Left hindlimb (tissue), 1 donor: Measurements from ENCODE around the gene HELZ2.
"Not testable (repeated sequence)": the region's sequence is repeated elsewhere in the genome, so short reads cannot be mapped to it uniquely, and the experiment has no call there.

Experiments
- DNase-seq: peaks from one replicate; pipeline ENCODE4 v3.0.0-alpha.2; 2018

HELZ2 gene

GRCh38 chr20:63563225-63563935 lies 10.7 kb downstream of the HELZ2 start:
- DNase-seq: no peak

- no peak for DNase-seq
Measured at GRCh38 chr20:63562461-63563224, 11.4 kb downstream of the HELZ2 start.

GRCh38 chr20:63561624-63562396 lies 12.2 kb downstream of the HELZ2 start:
- DNase-seq: no peak

GRCh38 chr20:63560856-63561609 lies 13.0 kb downstream of the HELZ2 start:
- no peak for DNase-seq

- no peak for DNase-seq
Measured at GRCh38 chr20:63560333-63560805, 13.7 kb downstream of the HELZ2 start.

GRCh38 chr20:63559485-63560332 lies 14.3 kb downstream of the HELZ2 start:
- not testable (repeated sequence) for DNase-seq

GRCh38 chr20:63558804-63559484 lies 15.1 kb downstream of the HELZ2 start:
- DNase-seq: no peak

- no peak for DNase-seq
Measured at GRCh38 chr20:63557481-63557891, 16.6 kb downstream of the HELZ2 start.

- no peak for DNase-seq
Measured at GRCh38 chr20:63556873-63557478, 17.1 kb downstream of the HELZ2 start.

GRCh38 chr20:63555661-63556381 lies 18.2 kb downstream of the HELZ2 start:
- DNase-seq: no peak

GRCh38 chr20:63554361-63555278 lies 19.4 kb downstream of the HELZ2 start:
- no peak for DNase-seq

GRCh38 chr20:63553933-63554290 lies 20.1 kb downstream of the HELZ2 start, which contains the start of gene FNDC11:
FNDC11 (plus strand) TSS chr20:63554159; CDS start chr20:63555664, 1,505 bp downstream.
- no peak for DNase-seq

GRCh38 chr20:63553251-63553932 lies 20.6 kb downstream of the HELZ2 start:
- peak; percentile 85 for DNase-seq

- DNase-seq: no peak
Measured at GRCh38 chr20:63552481-63553249, 21.4 kb downstream of the HELZ2 start.

GRCh38 chr20:63551068-63551467 lies 23.0 kb downstream of the HELZ2 start:
- no peak for DNase-seq

GRCh38 chr20:63549679-63550282 lies 24.3 kb downstream of the HELZ2 start:
- DNase-seq: no peak

GRCh38 chr20:63549019-63549418 lies 25.0 kb downstream of the HELZ2 start:
- no peak for DNase-seq
